ENCODE measurements around the gene ZNF407. TPM values are rescaled to one million over a fixed set of nuclear protein-coding genes. Genes with fewer than 3 reads are reported as not detected.

The ZNF407 gene
- total and polyA plus RNA-seq, 4 donors: 2.8 to 34.9 (median 9.5) TPM

DNA sequence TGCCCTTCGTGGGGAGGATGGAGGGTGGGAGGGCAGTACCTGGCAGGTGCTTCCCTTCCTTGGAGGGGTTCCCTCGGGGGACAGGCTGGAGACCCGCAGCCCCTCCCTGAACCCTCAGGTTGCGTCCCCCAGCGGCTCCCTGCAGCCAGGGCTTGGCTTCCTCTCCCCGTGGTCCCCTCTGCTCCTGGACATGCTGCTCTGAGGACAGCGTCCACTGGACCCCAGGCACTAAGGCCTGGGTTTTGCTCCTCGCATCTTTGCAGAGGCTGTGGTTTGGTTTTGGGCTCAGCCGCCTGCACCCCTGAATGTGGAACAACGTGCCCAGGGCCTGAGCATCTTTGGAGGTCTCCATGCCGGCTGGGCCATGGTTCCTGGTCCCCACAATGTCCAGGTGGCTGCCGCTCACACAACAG, 477.8 kb downstream of the ZNF407 start:
- DNase-seq (no peak), ATAC-seq (ENCODE audit: insufficient read depth, low FRiP score) (no peak)
- H3K36me3 ChIP-seq (ENCODE audit: control insufficient read depth in 4 of 4, insufficient read depth in 4 of 4, low read length in 4 of 4): no peaks in the 10 kb centered on the region
- peaks cover 0 to 12% (median 0%) of the 10 kb centered on the region in 5 donors for H3K4me1 ChIP-seq (ENCODE audit: control insufficient read depth in 5 of 5, insufficient read depth in 5 of 5, low read length in 5 of 5)
- H3K4me3 ChIP-seq: no peak overlapping the region
- no peaks in the 10 kb centered on the region for H3K27me3 ChIP-seq (ENCODE audit: control insufficient read depth in 3 of 3, insufficient read depth in 3 of 3, low read length in 2 of 3)
- peaks cover 0 to 9% (median 0%) of the 10 kb centered on the region in 4 donors for H3K9me3 ChIP-seq (ENCODE audit: control insufficient read depth in 4 of 4, insufficient read depth in 3 of 4, low read length in 3 of 4)
- TF ChIP-seq CTCF (IDR thresholded peaks at IDR 0.05; ENCODE audit: control extremely low read depth, extremely low read depth): no peak
- H3K27ac ChIP-seq (ENCODE audit: low read depth in 1 of 2, low read length in 1 of 2): no peak overlapping the region
- no peak overlapping the region for H3K9ac ChIP-seq (ENCODE audit: insufficient read depth in 1 of 2, low read length in 2 of 2)
- WGBS, 2 donors: 93 to 96% methylated on average over 12 of the region's 12 CpGs

DNA sequence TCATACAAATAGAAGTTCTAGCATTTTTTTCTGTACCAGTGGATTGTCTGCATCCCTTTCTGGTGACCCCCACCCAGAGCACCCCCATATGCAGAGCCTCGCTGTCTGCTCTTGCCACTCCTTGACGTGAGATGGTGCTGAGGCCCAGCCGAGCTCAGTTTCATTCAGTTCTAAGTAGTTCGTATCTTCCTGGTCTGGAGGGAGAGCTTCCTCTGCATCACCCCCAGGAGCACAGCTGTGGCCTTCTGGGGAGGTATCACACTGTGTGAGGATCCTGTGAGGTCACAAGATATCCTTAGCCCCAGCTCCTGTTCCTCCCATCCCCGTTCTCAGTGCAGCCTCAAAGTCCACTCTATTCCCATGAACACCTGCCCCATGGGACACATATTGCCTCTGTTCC, 478.6 kb downstream of the ZNF407 start:
- Histone ChIP-seq H3K27ac (ENCODE audit: low read depth in 1 of 2, low read length in 1 of 2) (no peak overlapping the region), H3K36me3 (ENCODE audit: control insufficient read depth in 4 of 4, insufficient read depth in 4 of 4, low read length in 4 of 4) (no peaks in the 10 kb centered on the region), H3K27me3 (ENCODE audit: control insufficient read depth in 3 of 3, insufficient read depth in 3 of 3, low read length in 2 of 3) (no peaks in the 10 kb centered on the region), H3K9me3 (ENCODE audit: control insufficient read depth in 4 of 4, insufficient read depth in 3 of 4, low read length in 3 of 4) (peaks cover 0 to 9% (median 0%) of the 10 kb centered on the region in 4 donors), H3K4me3 (no peak overlapping the region), H3K9ac (ENCODE audit: insufficient read depth in 1 of 2, low read length in 2 of 2) (no peak overlapping the region), H3K4me1 (ENCODE audit: control insufficient read depth in 5 of 5, insufficient read depth in 5 of 5, low read length in 5 of 5) (peaks cover 0 to 11% (median 0%) of the 10 kb centered on the region in 5 donors)
- ATAC-seq (ENCODE audit: insufficient read depth, low FRiP score) (no peak), DNase-seq (no peak)
- no peak for TF ChIP-seq CTCF (IDR thresholded peaks at IDR 0.05; ENCODE audit: control extremely low read depth, extremely low read depth)
- WGBS, 2 donors: 94 to 98% methylated on average over 5 of the region's 5 CpGs

GRCh38 chr18:75081486-75081885, 483.8 kb downstream of the ZNF407 start:
- Histone ChIP-seq H3K4me3 (no peak overlapping the region), H3K4me1 (ENCODE audit: control insufficient read depth in 5 of 5, insufficient read depth in 5 of 5, low read length in 5 of 5) (peaks cover 0 to 1% (median 0%) of the 10 kb centered on the region in 5 donors), H3K9me3 (ENCODE audit: control insufficient read depth in 4 of 4, insufficient read depth in 3 of 4, low read length in 3 of 4) (peaks cover 0 to 13% (median 0%) of the 10 kb centered on the region in 4 donors), H3K27ac (ENCODE audit: low read depth in 1 of 2, low read length in 1 of 2) (no peak overlapping the region), H3K9ac (ENCODE audit: insufficient read depth in 1 of 2, low read length in 2 of 2) (no peak overlapping the region), H3K27me3 (ENCODE audit: control insufficient read depth in 3 of 3, insufficient read depth in 3 of 3, low read length in 2 of 3) (no peaks in the 10 kb centered on the region), H3K36me3 (ENCODE audit: control insufficient read depth in 4 of 4, insufficient read depth in 4 of 4, low read length in 4 of 4) (no peaks in the 10 kb centered on the region)
- TF ChIP-seq CTCF (IDR thresholded peaks at IDR 0.05; ENCODE audit: control extremely low read depth, extremely low read depth): no peak
- 94 to 97% methylated on average over 8 of the region's 8 CpGs for WGBS, 2 donors
- DNase-seq (no peak), ATAC-seq (ENCODE audit: insufficient read depth, low FRiP score) (no peak)

GRCh38 chr18:75083131-75083530, 485.5 kb downstream of the ZNF407 start:
- no peak overlapping the region for H3K4me3 ChIP-seq
- WGBS, 2 donors: 98 to 100% methylated on average over 5 of the region's 5 CpGs

More at GRCh38 chr18:75083131-75083530, 485.5 kb downstream of the ZNF407 start:
- no peak for ATAC-seq (ENCODE audit: insufficient read depth, low FRiP score)
- TF ChIP-seq CTCF (IDR thresholded peaks at IDR 0.05; ENCODE audit: control extremely low read depth, extremely low read depth): no peak
- no peak for DNase-seq
- Histone ChIP-seq H3K27ac (ENCODE audit: low read depth in 1 of 2, low read length in 1 of 2) (no peak overlapping the region), H3K4me1 (ENCODE audit: control insufficient read depth in 5 of 5, insufficient read depth in 5 of 5, low read length in 5 of 5) (peaks cover 0 to 1% (median 0%) of the 10 kb centered on the region in 5 donors), H3K27me3 (ENCODE audit: control insufficient read depth in 3 of 3, insufficient read depth in 3 of 3, low read length in 2 of 3) (no peaks in the 10 kb centered on the region), H3K36me3 (ENCODE audit: control insufficient read depth in 4 of 4, insufficient read depth in 4 of 4, low read length in 4 of 4) (no peaks in the 10 kb centered on the region), H3K9ac (ENCODE audit: insufficient read depth in 1 of 2, low read length in 2 of 2) (no peak overlapping the region), H3K9me3 (ENCODE audit: control insufficient read depth in 4 of 4, insufficient read depth in 3 of 4, low read length in 3 of 4) (peaks cover 0 to 11% (median 0%) of the 10 kb centered on the region in 4 donors)
